Astrocyte (in vitro differentiated cells and primary cell): ENCODE results near the gene BCL7B. TPM values are rescaled to one million over a fixed set of nuclear protein-coding genes. Genes with fewer than 3 reads are reported as not detected.

Experiments used
- DNase-seq: peaks from one replicate; pipeline ENCODE4 v3.0.0-alpha.2; 2010; ENCODE audit warnings: low read depth
- FAIRE-seq: peaks from 2 replicates; lab custom pipeline; 2011; peaks lifted over from hg19 to GRCh38; lab: Jason Lieb, UNC
- H2AFZ ChIP-seq: 2 replicates; pipeline ENCODE4 v1.6.0; 2012; ENCODE audit warnings: low read depth, low read length, inconsistent platforms
- H3K27ac ChIP-seq: 2 replicates; pipeline ENCODE4 v1.5.1; 2011; ENCODE audit warnings: low read depth, low read length, inconsistent platforms
- H3K27me3 ChIP-seq: 2 replicates; pipeline ENCODE4 v1.6.0; 2011; ENCODE audit warnings: low read length, inconsistent platforms; ENCODE audit not compliant: insufficient read depth
- H3K36me3 ChIP-seq: 2 replicates; pipeline ENCODE4 v1.5.1; 2011; ENCODE audit warnings: low read length, inconsistent platforms; ENCODE audit not compliant: insufficient read depth
- H3K4me1 ChIP-seq: 2 replicates; pipeline ENCODE4 v1.5.1; 2011; ENCODE audit warnings: low read length, inconsistent platforms; ENCODE audit not compliant: insufficient read depth
- H3K4me2 ChIP-seq: 2 replicates; pipeline ENCODE4 v1.6.0; 2012; ENCODE audit warnings: low read length, inconsistent platforms
- H3K4me3 ChIP-seq: 2 replicates; pipeline ENCODE4 v1.5.1; 2011; ENCODE audit warnings: low read depth, mild to moderate bottlenecking, low read length, inconsistent platforms; ENCODE audit not compliant: insufficient read depth
- H3K79me2 ChIP-seq: 2 replicates; pipeline ENCODE4 v1.6.0; 2012; ENCODE audit warnings: mild to moderate bottlenecking, low read length, inconsistent platforms; ENCODE audit not compliant: insufficient read depth
- H3K9ac ChIP-seq: 2 replicates; pipeline ENCODE4 v1.6.0; 2012; ENCODE audit warnings: mild to moderate bottlenecking, low read length, inconsistent platforms
- H3K9me3 ChIP-seq: 2 replicates; pipeline ENCODE4 v1.5.1; 2012; ENCODE audit warnings: low read depth, mild to moderate bottlenecking, low read length, inconsistent platforms; ENCODE audit not compliant: insufficient read depth
- H4K20me1 ChIP-seq: 2 replicates; pipeline ENCODE4 v1.6.0; 2012; ENCODE audit warnings: low read length, inconsistent platforms; ENCODE audit not compliant: insufficient read depth
- H3K27ac Mint-ChIP-seq: one replicate; pipeline ENCODE4 v1.8.0; 2021; ENCODE audit warnings: mild to moderate bottlenecking, mixed read lengths; ENCODE audit not compliant: unreplicated experiment
- H3K27me3 Mint-ChIP-seq: one replicate; pipeline ENCODE4 v1.8.0; 2021; ENCODE audit warnings: low read depth, mixed read lengths; ENCODE audit not compliant: unreplicated experiment
- H3K36me3 Mint-ChIP-seq: one replicate; pipeline ENCODE4 v1.8.0; 2021; ENCODE audit warnings: low read depth, mixed read lengths; ENCODE audit not compliant: unreplicated experiment
- H3K4me1 Mint-ChIP-seq: one replicate; pipeline ENCODE4 v1.8.0; 2021; ENCODE audit warnings: low read depth, mixed read lengths; ENCODE audit not compliant: unreplicated experiment
- H3K4me3 Mint-ChIP-seq: one replicate; pipeline ENCODE4 v1.8.0; 2021; ENCODE audit warnings: mild to moderate bottlenecking, moderate library complexity, mixed read lengths; ENCODE audit not compliant: unreplicated experiment
- H3K9me3 Mint-ChIP-seq: one replicate; pipeline ENCODE4 v1.8.0; 2021; ENCODE audit warnings: mild to moderate bottlenecking, mixed read lengths; ENCODE audit not compliant: unreplicated experiment
- CTCF ChIP-seq: IDR thresholded peaks from 2 replicates; pipeline ENCODE4 v1.5.1; 2011; ENCODE audit warnings: low read depth, mild to moderate bottlenecking, inconsistent platforms, low read length, moderate library complexity; ENCODE audit not compliant: insufficient read depth
- EZH2 ChIP-seq: IDR thresholded peaks from 2 replicates; pipeline ENCODE4 v1.6.1; 2012; ENCODE audit warnings: mild to moderate bottlenecking, low read length, inconsistent platforms; ENCODE audit not compliant: insufficient read depth
- total RNA-seq: library from RNA; stranded (reverse); gene quantifications from 2 replicates; pipeline ENCODE4 v1.2.1, GENCODE V29; 2021

BCL7B gene
- total RNA-seq, 1 donor from 2014 or later, result 30.1 TPM

- peaks cover 80% of the 10 kb centered on the region for H4K20me1 ChIP-seq
- peaks cover 15% of the 10 kb centered on the region for H3K4me1 Mint-ChIP-seq
- FAIRE-seq (no peak), DNase-seq (no peak)
- H3K9ac ChIP-seq, result no peak overlapping the region
- no peaks in the 10 kb centered on the region for H3K27me3 Mint-ChIP-seq
- H3K4me2 ChIP-seq, result no peak overlapping the region
- peaks cover 8% of the 10 kb centered on the region for H3K4me1 ChIP-seq
- no peak overlapping the region for H3K27ac Mint-ChIP-seq
- H3K27me3 ChIP-seq, result no peaks in the 10 kb centered on the region
- no peaks in the 10 kb centered on the region for H3K9me3 Mint-ChIP-seq
- peaks cover 18% of the 10 kb centered on the region for H3K36me3 Mint-ChIP-seq
- H3K27ac ChIP-seq, result no peak overlapping the region
- H3K79me2 ChIP-seq, result peaks cover 98% of the 10 kb centered on the region
- H3K4me3 Mint-ChIP-seq, result no peak overlapping the region
- no peak overlapping the region for H3K4me3 ChIP-seq
- H3K36me3 ChIP-seq, result peaks cover 26% of the 10 kb centered on the region
- TF ChIP-seq EZH2 (no peak), CTCF (no peak)
- no peak overlapping the region for H2AFZ ChIP-seq
- H3K9me3 ChIP-seq, result no peaks in the 10 kb centered on the region
These were observed 42.3 kb downstream of the BCL7B start for GRCh38 chr7:73515178-73515577.

GRCh38 chr7:73512018-73512780, 45.3 kb downstream of the BCL7B start:
- H3K9me3 Mint-ChIP-seq, result no peaks in the 10 kb centered on the region
- no peak overlapping the region for H3K9ac ChIP-seq
- peak; percentile 45 for DNase-seq
- H3K4me1 ChIP-seq, result peaks cover 3% of the 10 kb centered on the region
- peaks cover 95% of the 10 kb centered on the region for H3K79me2 ChIP-seq
- H3K4me3 Mint-ChIP-seq, result no peak overlapping the region
- no peaks in the 10 kb centered on the region for H3K9me3 ChIP-seq
- H3K27me3 ChIP-seq, result no peaks in the 10 kb centered on the region
- TF ChIP-seq EZH2, result no peak
- TF ChIP-seq CTCF, result no peak
- FAIRE-seq, result no peak
- H3K27ac ChIP-seq, result peak overlapping the region; percentile 31
- H3K36me3 ChIP-seq, result peaks cover 41% of the 10 kb centered on the region
- no peaks in the 10 kb centered on the region for H3K27me3 Mint-ChIP-seq
- peaks cover 68% of the 10 kb centered on the region for H4K20me1 ChIP-seq
- peaks cover 1% of the 10 kb centered on the region for H3K4me1 Mint-ChIP-seq
- no peak overlapping the region for H2AFZ ChIP-seq
- no peak overlapping the region for H3K4me3 ChIP-seq
- H3K27ac Mint-ChIP-seq, result no peak overlapping the region
- H3K36me3 Mint-ChIP-seq, result peaks cover 17% of the 10 kb centered on the region
- peak overlapping the region; percentile 3 for H3K4me2 ChIP-seq

- peaks cover 89% of the 10 kb centered on the region for H3K79me2 ChIP-seq
- H3K9me3 Mint-ChIP-seq, result no peaks in the 10 kb centered on the region
- no peak overlapping the region for H3K4me3 Mint-ChIP-seq
- peaks cover 46% of the 10 kb centered on the region for H3K36me3 ChIP-seq
- peaks cover 66% of the 10 kb centered on the region for H4K20me1 ChIP-seq
- no peak overlapping the region for H3K4me3 ChIP-seq
- TF ChIP-seq CTCF (no peak), EZH2 (no peak)
- H2AFZ ChIP-seq, result no peak overlapping the region
- H3K9ac ChIP-seq, result no peak overlapping the region
- FAIRE-seq (no peak), DNase-seq (no peak)
- no peak overlapping the region for H3K4me2 ChIP-seq
- H3K9me3 ChIP-seq, result no peaks in the 10 kb centered on the region
- no peaks in the 10 kb centered on the region for H3K27me3 ChIP-seq
- H3K27ac ChIP-seq, result no peak overlapping the region
- peaks cover 3% of the 10 kb centered on the region for H3K4me1 ChIP-seq
- H3K36me3 Mint-ChIP-seq, result peaks cover 21% of the 10 kb centered on the region
- H3K27me3 Mint-ChIP-seq, result no peaks in the 10 kb centered on the region
- no peak overlapping the region for H3K27ac Mint-ChIP-seq
- H3K4me1 Mint-ChIP-seq, result no peaks in the 10 kb centered on the region
These were observed 48.0 kb downstream of the BCL7B start for GRCh38 chr7:73509463-73509862.
